Neuronal stem cell (in vitro differentiated cells): ENCODE results near the gene LYG1.

Source experiments
- DNase-seq: peaks from one replicate; pipeline ENCODE4 v3.0.0-alpha.2; 2013; ENCODE audit warnings: low spot score
- H2AFZ ChIP-seq: one replicate; pipeline ENCODE4 v1.6.1; 2013; ENCODE audit warnings: mild to moderate bottlenecking, low read length, inconsistent platforms
- H2AK5ac ChIP-seq: 2 replicates; pipeline ENCODE4 v1.6.1; 2013; ENCODE audit warnings: low read depth, mild to moderate bottlenecking, inconsistent platforms, low read length, moderate library complexity, mixed read lengths
- H2BK120ac ChIP-seq: 2 replicates; pipeline ENCODE4 v1.6.1; 2013; ENCODE audit warnings: low read depth, mild to moderate bottlenecking, inconsistent platforms, low read length, moderate library complexity, mixed read lengths
- H2BK12ac ChIP-seq: one replicate; pipeline ENCODE4 v1.6.1; 2013; ENCODE audit warnings: low read length, inconsistent platforms
- H2BK15ac ChIP-seq: 2 replicates; pipeline ENCODE4 v1.6.1; 2013; ENCODE audit warnings: mild to moderate bottlenecking, low read length, inconsistent platforms, mixed read lengths
- H2BK5ac ChIP-seq: one replicate; pipeline ENCODE4 v1.6.1; 2013; ENCODE audit warnings: inconsistent platforms, mild to moderate bottlenecking, low read length, moderate library complexity
- H3K14ac ChIP-seq: one replicate; pipeline ENCODE4 v1.6.1; 2013; ENCODE audit warnings: low read length, inconsistent platforms
- H3K18ac ChIP-seq: 2 replicates; pipeline ENCODE4 v1.6.1; 2013; ENCODE audit warnings: low read length, inconsistent platforms
- H3K23ac ChIP-seq: 2 replicates; pipeline ENCODE4 v1.6.1; 2013; ENCODE audit warnings: low read depth, mild to moderate bottlenecking, mixed read lengths, low read length, inconsistent platforms; ENCODE audit not compliant: poor library complexity
- H3K27ac ChIP-seq: replicated peaks from 3 replicates; pipeline ENCODE4 v1.5.1; 2013; ENCODE audit warnings: low read length, inconsistent platforms
- H3K27me3 ChIP-seq, 3 experiments: 2 replicates each; pipeline ENCODE4 v1.6.1; 2013; ENCODE audit warnings: low read length in 3 of 3, mild to moderate bottlenecking in 2 of 3, inconsistent platforms in 1 of 3, low read depth in 1 of 3, mixed read lengths in 1 of 3, moderate library complexity in 1 of 3; ENCODE audit not compliant: control insufficient read depth in 3 of 3, insufficient read depth in 3 of 3
- H3K36me3 ChIP-seq, 2 donors: replicated peaks in 1 of 2; 2 replicates each; pipeline ENCODE4 v1.6.1; 2013; ENCODE audit warnings: low read length in 2 of 2; ENCODE audit not compliant: control insufficient read depth in 2 of 2, insufficient read depth in 2 of 2
- H3K4ac ChIP-seq: 2 replicates; pipeline ENCODE4 v1.6.1; 2013; ENCODE audit warnings: inconsistent platforms, mild to moderate bottlenecking, low read length, moderate library complexity
- H3K4me1 ChIP-seq, 2 donors: 1 replicate in 1 of 2; 2 replicates in 1 of 2; pipeline ENCODE4 v1.6.1; 2013; ENCODE audit warnings: low read length in 2 of 2, low read depth in 1 of 2; ENCODE audit not compliant: control insufficient read depth in 2 of 2, insufficient read depth in 1 of 2
- H3K4me2 ChIP-seq: one replicate; pipeline ENCODE4 v1.6.1; 2013; ENCODE audit warnings: mild to moderate bottlenecking, low read length, inconsistent platforms; ENCODE audit not compliant: insufficient read depth, poor library complexity, severe bottlenecking
- H3K4me3 ChIP-seq, 2 donors: 2 replicates each; pipeline ENCODE4 v1.5.1; 2013; ENCODE audit warnings: low read length in 2 of 2, mild to moderate bottlenecking in 2 of 2, inconsistent platforms in 1 of 2, moderate library complexity in 1 of 2
- H3K79me1 ChIP-seq: one replicate; pipeline ENCODE4 v1.6.1; 2013; ENCODE audit warnings: low read depth, mild to moderate bottlenecking, inconsistent platforms, low read length, moderate library complexity
- H3K9ac ChIP-seq: one replicate; pipeline ENCODE4 v1.6.1; 2013; ENCODE audit warnings: mild to moderate bottlenecking, low read depth, low read length, inconsistent platforms; ENCODE audit not compliant: poor library complexity
- H3K9me3 ChIP-seq, 2 donors: replicated peaks in 1 of 2; 2 replicates each; pipeline versions ENCODE3 to v1.6.1; 2013; ENCODE audit warnings: low read length in 2 of 2, mild to moderate bottlenecking in 2 of 2, inconsistent platforms in 1 of 2, low read depth in 1 of 2, mixed read lengths in 1 of 2, moderate library complexity in 1 of 2; ENCODE audit not compliant: control insufficient read depth in 2 of 2, insufficient read depth in 1 of 2
- H4K8ac ChIP-seq: one replicate; pipeline ENCODE4 v1.6.1; 2013; ENCODE audit warnings: low read depth, mild to moderate bottlenecking, inconsistent platforms, low read length, moderate library complexity
- H4K91ac ChIP-seq: one replicate; pipeline ENCODE4 v1.6.1; 2013; ENCODE audit warnings: low read length, low read depth, mild to moderate bottlenecking, inconsistent platforms; ENCODE audit not compliant: poor library complexity
- WGBS, 2 donors: extraction: QIAGEN DNeasy Blood & Tissue Kit; methylation state at CpG; one replicate each; pipeline ENCODE4 v1.1.7; 2013; ENCODE audit warnings: missing lambda C conversion rate in 2 of 2, mixed read lengths in 1 of 2; ENCODE audit not compliant: insufficient read length in 2 of 2, insufficient replicate concordance in 1 of 2; ENCODE audit errors: extremely low coverage in 2 of 2; 5-methylcytosine and 5-hydroxymethylcytosine counted together

The LYG1 gene

DNA sequence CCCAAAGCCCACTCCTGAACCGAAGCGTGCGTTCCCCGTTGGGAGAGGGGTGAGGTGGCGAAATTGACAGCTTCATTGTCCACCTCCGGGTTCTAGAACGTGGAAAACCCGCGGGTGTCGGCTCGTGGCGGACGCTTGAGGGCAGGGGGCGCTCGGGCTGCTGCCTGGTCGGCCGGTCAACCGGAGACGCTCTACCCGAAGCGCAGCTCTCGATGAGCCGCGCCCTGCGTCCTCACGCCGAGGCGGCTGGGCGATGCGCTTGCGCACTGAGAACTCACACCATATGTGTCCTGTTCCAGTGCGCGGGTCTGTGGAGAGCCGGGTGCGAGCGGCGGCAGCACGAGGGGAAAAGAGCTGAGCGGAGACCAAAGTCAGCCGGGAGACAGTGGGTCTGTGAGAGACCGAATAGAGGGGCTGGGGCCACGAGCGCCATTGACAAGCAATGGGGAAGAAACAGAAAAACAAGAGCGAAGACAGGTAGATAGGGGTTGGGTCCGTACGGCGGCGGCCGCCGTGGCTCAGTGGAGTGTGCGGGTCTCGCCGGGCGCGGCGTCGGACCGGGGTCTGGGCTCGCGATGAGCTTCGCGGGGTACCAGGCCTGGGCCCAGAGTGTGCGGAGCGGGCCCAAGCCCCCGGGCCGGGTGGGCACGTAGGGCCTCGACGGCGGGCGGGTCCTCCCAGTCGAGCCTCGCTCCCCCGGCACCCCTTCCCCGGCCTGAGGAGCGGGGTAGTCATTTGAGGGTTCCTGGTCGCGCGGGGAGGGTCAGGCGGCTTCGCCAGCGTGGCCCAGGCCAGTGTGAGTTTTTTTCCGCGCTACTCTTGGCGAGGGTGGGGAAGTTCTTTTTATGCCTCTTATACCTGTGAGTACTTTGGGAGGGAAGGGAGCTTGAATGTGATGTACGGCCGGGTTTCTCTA lies 36.4 kb upstream of the LYG1 start, which contains the start of gene EIF5B:
Gene EIF5B, plus strand, starts transcription at position 277 of the 916 bp plus-strand sequence. Its CDS starts 166 bp downstream, at position 443.
- H2BK15ac ChIP-seq = no peak within 1 kb of the TSS
- no peak within 1 kb of the TSS for H3K4ac ChIP-seq
- peak within 1 kb of the TSS; percentile 94 for H2AFZ ChIP-seq
- peak within 1 kb of the TSS; percentile 65 for H3K18ac ChIP-seq
- peak within 1 kb of the TSS; percentile 42 for H3K27ac ChIP-seq
- peaks cover 7 to 8% of the 10 kb centered on the region in 2 donors for H3K4me1 ChIP-seq
- no peak within 1 kb of the TSS for H4K8ac ChIP-seq
- WGBS, 2 donors = no CpG with 5 or more reads among the region's 87 CpGs
- H4K91ac ChIP-seq = no peak within 1 kb of the TSS
- H3K27me3 ChIP-seq = no peaks in the 10 kb centered on the region
- peak; percentile 93 for DNase-seq
- peaks cover 6% of the 10 kb centered on the region for H3K79me1 ChIP-seq
- peak within 1 kb of the TSS; percentile 88 for H3K4me2 ChIP-seq
- H3K23ac ChIP-seq = peak within 1 kb of the TSS; percentile 91
- no peak within 1 kb of the TSS for H2BK120ac ChIP-seq
- no peak within 1 kb of the TSS for H2BK5ac ChIP-seq
- H3K36me3 ChIP-seq = peaks cover 0 to 14% of the 10 kb centered on the region in 2 donors
- peak within 1 kb of the TSS; percentile 94 for H3K9ac ChIP-seq
- H3K4me3 ChIP-seq = peak within 1 kb of the TSS; percentile 72 to 99
- H2BK12ac ChIP-seq = peak within 1 kb of the TSS; percentile 30
- peak within 1 kb of the TSS; percentile 56 for H3K14ac ChIP-seq
- H3K9me3 ChIP-seq = no peaks in the 10 kb centered on the region
- H2AK5ac ChIP-seq = peak within 1 kb of the TSS; percentile 70

GRCh38 chr2:99336804-99337112 lies 35.8 kb upstream of the LYG1 start:
- Histone ChIP-seq H3K18ac (peak overlapping the region; percentile 65), H3K9me3 (no peaks in the 10 kb centered on the region), H3K79me1 (peaks cover 6% of the 10 kb centered on the region), H3K4ac (no peak overlapping the region), H3K4me2 (peak overlapping the region; percentile 88), H2AFZ (peak overlapping the region; percentile 94), H2AK5ac (no peak overlapping the region), H3K9ac (no peak overlapping the region), H3K27me3 (no peaks in the 10 kb centered on the region), H3K14ac (no peak overlapping the region), H3K4me1 (peaks cover 7 to 8% of the 10 kb centered on the region in 2 donors), H2BK15ac (no peak overlapping the region), H2BK5ac (no peak overlapping the region), H3K23ac (no peak overlapping the region), H3K27ac (peak overlapping the region; percentile 10), H3K36me3 (peaks cover 4 to 20% of the 10 kb centered on the region in 2 donors), H2BK12ac (no peak overlapping the region), H4K91ac (no peak overlapping the region), H4K8ac (no peak overlapping the region), H2BK120ac (no peak overlapping the region), H3K4me3 (peak overlapping the region; percentile 72 to 99)
- DNase-seq = no peak
- WGBS, 2 donors = no CpG with 5 or more reads among the region's 8 CpGs

- no peaks in the 10 kb centered on the region for H3K27me3 ChIP-seq
- peaks cover 6% of the 10 kb centered on the region for H3K79me1 ChIP-seq
- H3K4ac ChIP-seq = peak within 1 kb of the TSS; percentile 53
- H4K8ac ChIP-seq = no peak within 1 kb of the TSS
- peak within 1 kb of the TSS; percentile 83 for H3K27ac ChIP-seq
- no CpG with 5 or more reads among the region's 60 CpGs for WGBS, 2 donors
- peak within 1 kb of the TSS; percentile 91 for H3K23ac ChIP-seq
- H3K36me3 ChIP-seq = peaks cover 6 to 26% of the 10 kb centered on the region in 2 donors
- H3K9ac ChIP-seq = peak within 1 kb of the TSS; percentile 89
- peak within 1 kb of the TSS; percentile 82 for H2BK5ac ChIP-seq
- peak within 1 kb of the TSS; percentile 99 for H3K18ac ChIP-seq
- no peak within 1 kb of the TSS for H4K91ac ChIP-seq
- DNase-seq = peak; percentile 100
- H3K14ac ChIP-seq = peak within 1 kb of the TSS; percentile 71
- peaks cover 7 to 8% of the 10 kb centered on the region in 2 donors for H3K4me1 ChIP-seq
- H2BK120ac ChIP-seq = no peak within 1 kb of the TSS
- H2BK12ac ChIP-seq = no peak within 1 kb of the TSS
- H2AFZ ChIP-seq = peak within 1 kb of the TSS; percentile 94
- no peaks in the 10 kb centered on the region for H3K9me3 ChIP-seq
- H2AK5ac ChIP-seq = no peak within 1 kb of the TSS
- peak within 1 kb of the TSS; percentile 88 for H2BK15ac ChIP-seq
- peak within 1 kb of the TSS; percentile 72 to 99 for H3K4me3 ChIP-seq
- H3K4me2 ChIP-seq = peak within 1 kb of the TSS; percentile 88
These were observed 35.2 kb upstream of the LYG1 start, which contains the start of gene TXNDC9 for GRCh38 chr2:99335911-99336803. TSS of gene TXNDC9 (minus strand) at chr2:99336333. CDS start at chr2:99333210, 3,123 bp downstream.
